HepG2 (cell line): Measurements from ENCODE around the gene MIER2. TPM values are rescaled to one million over a fixed set of nuclear protein-coding genes. Genes with fewer than 3 reads are reported as not detected.
A peak's percentile ranks its signal among the peaks of the same experiment; 100 is the strongest.

ENCODE experiments used
- ATAC-seq: fragments of 200-7000 bp; cut with Tn5 transposase; 3 replicates; pipeline ENCODE4 v1.9.1; 2020; ENCODE audit warnings: mild to moderate bottlenecking, moderate library complexity
- Bru-seq: library from RNA; stranded (reverse); fragments of 400-500 nt; gene quantifications from one replicate; lab custom pipeline; 2021; lab: Mats Ljungman, UMichigan
- BruChase-seq, 2 experiments: library from RNA; stranded (reverse); fragments of 400-500 nt; gene quantifications; one replicate each; lab custom pipeline; 2021; lab: Mats Ljungman, UMichigan
- BruUV-seq: library from RNA; stranded (reverse); fragments of 400-500 nt; replicated peaks from 2 replicates; lab custom pipeline; 2021; lab: Mats Ljungman, UMichigan
- CTCF ChIA-PET: fragments of 300-600 bp; formaldehyde crosslinking; extraction: SDS; loops from one replicate; lab custom pipeline; 2021; ENCODE audit warnings: low total read pairs, inconsistent platforms, low intra/inter-chr PET ratio; lab: Yijun Ruan, JAX
- POLR2A ChIA-PET: fragments of 350-600 bp; sonication (Branson Sonifier 250); formaldehyde crosslinking; loops from one replicate; lab custom pipeline; 2020; ENCODE audit warnings: antibody characterized with exemption, inconsistent platforms; lab: Yijun Ruan, JAX
- DNase-seq: peaks from one replicate; pipeline ENCODE4 v3.0.0-alpha.2; 2015; ENCODE audit warnings: low spot score
- FAIRE-seq: peaks from 3 replicates; lab custom pipeline; 2011; peaks lifted over from hg19 to GRCh38; lab: Jason Lieb, UNC
- H2AFZ ChIP-seq: one replicate; pipeline ENCODE4 v1.6.1; 2011; ENCODE audit warnings: low read length, inconsistent platforms
- H3K27ac ChIP-seq: fragments of 300-600 bp; 3 replicates; pipeline ENCODE4 v1.8.0; 2011; ENCODE audit warnings: mixed run types, mild to moderate bottlenecking, mixed read lengths, low read length, inconsistent platforms; ENCODE audit not compliant: insufficient read depth; ENCODE audit errors: extremely low read length
- H3K27me3 ChIP-seq, 2 experiments: fragments of 200-600 bp in 1 of 2; 2 replicates in 1 of 2; 3 replicates in 1 of 2; pipeline versions ENCODE4 v1.6.0 to v1.8.0; 2011; ENCODE audit warnings: low read length in 2 of 2, mild to moderate bottlenecking in 2 of 2, moderate library complexity in 2 of 2, inconsistent platforms in 1 of 2; ENCODE audit not compliant: insufficient read depth in 2 of 2, control insufficient read depth in 1 of 2
- H3K36me3 ChIP-seq, 2 experiments: fragments of 200-600 bp in 1 of 2; replicated peaks in 1 of 2; 2 replicates in 1 of 2; 3 replicates in 1 of 2; pipeline versions ENCODE4 v1.5.1 to v1.8.0; 2011; ENCODE audit warnings: low read length in 2 of 2, inconsistent platforms in 1 of 2; ENCODE audit not compliant: insufficient read depth in 2 of 2, control insufficient read depth in 1 of 2
- H3K4me1 ChIP-seq: 2 replicates; pipeline ENCODE4 v1.5.1; 2012; ENCODE audit warnings: low read length, inconsistent platforms; ENCODE audit not compliant: insufficient read depth
- H3K4me2 ChIP-seq: 2 replicates; pipeline ENCODE4 v1.6.0; 2011; ENCODE audit warnings: low read depth, low read length, inconsistent platforms
- H3K4me3 ChIP-seq, 3 experiments: fragments of 200-600 bp in 1 of 3; sonication (generic), shearing (Covaris generic) in 1 of 3; replicated peaks in 1 of 3; 2 replicates each; pipeline ENCODE4 v1.5.1; 2011 to 2016; ENCODE audit warnings: low read length in 3 of 3, inconsistent platforms in 2 of 3, low read depth in 2 of 3, mild to moderate bottlenecking in 2 of 3, control low read depth in 1 of 3, mixed read lengths in 1 of 3; ENCODE audit not compliant: insufficient read depth in 1 of 3
- H3K79me2 ChIP-seq: one replicate; pipeline ENCODE4 v1.6.1; 2011; ENCODE audit warnings: low read length, inconsistent platforms; ENCODE audit not compliant: insufficient read depth
- H3K9ac ChIP-seq: 2 replicates; pipeline ENCODE4 v1.6.0; 2011; ENCODE audit warnings: mild to moderate bottlenecking, low read depth, low read length, inconsistent platforms; ENCODE audit not compliant: insufficient read depth
- H3K9me3 ChIP-seq: 2 replicates; pipeline ENCODE4 v1.5.1; 2012; ENCODE audit warnings: mild to moderate bottlenecking, low read length
- H4K20me1 ChIP-seq: 2 replicates; pipeline ENCODE4 v1.6.0; 2011; ENCODE audit warnings: inconsistent platforms, mild to moderate bottlenecking, low read length, moderate library complexity; ENCODE audit not compliant: insufficient read depth
- BCL6 ChIP-seq: IDR thresholded peaks from 2 replicates; pipeline ENCODE4 v1.6.1; 2016; ENCODE audit warnings: missing genetic modification reagents, missing compliant biosample characterization
- CENPX ChIP-seq: sonication (generic); formaldehyde crosslinking; IDR thresholded peaks from 2 replicates; pipeline ENCODE4 v1.9.0; 2021; ENCODE audit warnings: mild to moderate bottlenecking, missing genetic modification reagents, moderate library complexity
- DMAP1 ChIP-seq: IDR thresholded peaks from 2 replicates; pipeline ENCODE4 v1.6.1; 2016
- MAFF ChIP-seq: IDR thresholded peaks from 2 replicates; pipeline ENCODE4 v1.6.1; 2011; ENCODE audit warnings: low read depth, low read length, improper control_type of control experiment
- RBM39 ChIP-seq: fragments of 200-400 bp; formaldehyde crosslinking; IDR thresholded peaks from one replicate; pipeline ENCODE4 v1.6.1; 2018; ENCODE audit warnings: antibody characterized with exemption, mild to moderate bottlenecking, low read depth, low read length; ENCODE audit not compliant: poor library complexity, severe bottlenecking
- SALL1 ChIP-seq: sonication (generic); formaldehyde crosslinking; IDR thresholded peaks from 2 replicates; pipeline ENCODE4 v1.8.0; 2022; ENCODE audit warnings: mild to moderate bottlenecking, missing genetic modification reagents
- ZBTB7A ChIP-seq: sonication (generic); formaldehyde crosslinking; IDR thresholded peaks from 2 replicates; pipeline ENCODE4 v1.8.0; 2022; ENCODE audit warnings: mild to moderate bottlenecking, missing genetic modification reagents
- ZNF580 ChIP-seq: IDR thresholded peaks from 2 replicates; pipeline ENCODE4 v1.6.1; 2016; ENCODE audit warnings: low read depth, borderline replicate concordance
- ZNF704 ChIP-seq: sonication (generic); formaldehyde crosslinking; IDR thresholded peaks from 2 replicates; pipeline ENCODE4 v1.8.1; 2023; ENCODE audit warnings: mild to moderate bottlenecking, inconsistent platforms, moderate library complexity, missing genetic modification reagents, borderline replicate concordance
- WGBS: methylation state at CpG from one replicate; pipeline ENCODE4 v1.1.6; 2017; ENCODE audit warnings: low lambda C conversion rate; 5-methylcytosine and 5-hydroxymethylcytosine counted together
- in situ Hi-C: cut with HindIII; loops from 2 replicates; pipeline ENCODE4 v1.10.0; 2017; ENCODE audit warnings: low pct_unique_long_range_greater_than_20kb; ENCODE audit not compliant: extremely low pct_ligation_motif_present
- intact Hi-C: fragments of 100-400 bp; cut with micrococcal nuclease; formaldehyde crosslinking; loops from one replicate; pipeline ENCODE4 v1.10.0; 2022; ENCODE audit not compliant: unreplicated experiment
- long read RNA-seq, 2 experiments: library from RNA in 1 of 2; library from polyadenylated mRNA in 1 of 2; stranded (forward) in 1 of 2; unstranded in 1 of 2; transcript quantifications; one replicate each; pipeline ENCODE4 v2.0.0, GENCODE V29; 2019 to 2022
- polyA minus RNA-seq, 3 experiments: library from RNA; depleted of rRNA, polyadenylated mRNA; stranded (reverse); fragments of >200 nt; gene quantifications; 2 replicates each; pipeline ENCODE4 v1.2.3, GENCODE V29; 2011; ENCODE audit warnings: low replicate concordance in 1 of 3
- polyA plus RNA-seq, 8 experiments: library from polyadenylated mRNA; depleted of rRNA in 3 of 8; stranded (reverse) in 7 of 8; unstranded in 1 of 8; fragments of >200 nt; fragmentation: Illumina TruSeq in 4 of 8; extraction: Trizol in 4 of 8; gene quantifications; 2 replicates each; pipeline versions ENCODE4 v1.2.1 to v1.2.3, GENCODE V29; 2011 to 2016; ENCODE audit warnings: low read depth in 4 of 8, missing spikeins in 1 of 8, mixed read lengths in 1 of 8; ENCODE audit not compliant: insufficient read depth in 1 of 8
- total RNA-seq, 5 experiments: library from RNA; depleted of rRNA; stranded (reverse); fragments of >200 nt; fragmentation: Illumina TruSeq; extraction: Trizol; gene quantifications; 2 replicates each; pipeline ENCODE4 v1.2.3, GENCODE V29; 2016; ENCODE audit warnings: low read depth in 1 of 5
- TF ChIP-seq, protein P1 (sequence below): sonication (generic); formaldehyde crosslinking; IDR thresholded peaks from 2 replicates; pipeline ENCODE4 v1.4.0; 2020; ENCODE audit warnings: missing genetic modification reagents
- TF ChIP-seq, protein P2 (sequence below): IDR thresholded peaks from 2 replicates; pipeline ENCODE4 v1.6.1; 2016; ENCODE audit warnings: missing compliant biosample characterization, missing genetic modification reagents, borderline replicate concordance

The MIER2 gene, protein sequence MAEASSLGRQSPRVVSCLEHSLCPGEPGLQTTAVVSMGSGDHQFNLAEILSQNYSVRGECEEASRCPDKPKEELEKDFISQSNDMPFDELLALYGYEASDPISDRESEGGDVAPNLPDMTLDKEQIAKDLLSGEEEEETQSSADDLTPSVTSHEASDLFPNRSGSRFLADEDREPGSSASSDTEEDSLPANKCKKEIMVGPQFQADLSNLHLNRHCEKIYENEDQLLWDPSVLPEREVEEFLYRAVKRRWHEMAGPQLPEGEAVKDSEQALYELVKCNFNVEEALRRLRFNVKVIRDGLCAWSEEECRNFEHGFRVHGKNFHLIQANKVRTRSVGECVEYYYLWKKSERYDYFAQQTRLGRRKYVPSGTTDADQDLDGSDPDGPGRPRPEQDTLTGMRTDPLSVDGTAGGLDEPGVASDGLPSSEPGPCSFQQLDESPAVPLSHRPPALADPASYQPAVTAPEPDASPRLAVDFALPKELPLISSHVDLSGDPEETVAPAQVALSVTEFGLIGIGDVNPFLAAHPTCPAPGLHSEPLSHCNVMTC
- total RNA-seq (2016; rRNA removed; fragmentation: Illumina TruSeq; extraction: Trizol) (7.9 and 9.6 TPM in 2 replicates), polyA plus RNA-seq (2011; rRNA removed) (22.9 and 25.7 TPM in 2 replicates), polyA minus RNA-seq (2011; rRNA and poly(A)+ RNA removed; ENCODE audit: low replicate concordance) (39.4 and 61.2 TPM in 2 replicates), Bru-seq, nascent RNA (percentile 65 among the genes with signal in this experiment), BruChase-seq, experiment 1, labeled RNA remaining after a 6-hour chase (percentile 68 among the genes with signal in this experiment), BruChase-seq, experiment 2, labeled RNA remaining after a 2-hour chase (percentile 69 among the genes with signal in this experiment)
- total RNA-seq (2016; cell fraction: cytosol; rRNA removed; fragmentation: Illumina TruSeq; extraction: Trizol; ENCODE audit: low read depth) = 11.9 and 12.6 TPM in 2 replicates
- 10.4 and 13.2 TPM in 2 replicates for total RNA-seq (2016; cell fraction: insoluble cytoplasmic fraction; rRNA removed; fragmentation: Illumina TruSeq; extraction: Trizol)
- total RNA-seq (2016; cell fraction: membrane; rRNA removed; fragmentation: Illumina TruSeq; extraction: Trizol) = 8.0 and 11.3 TPM in 2 replicates
- total RNA-seq (2016; cell fraction: nucleus; rRNA removed; fragmentation: Illumina TruSeq; extraction: Trizol) = 8.0 and 17.5 TPM in 2 replicates
- 8.3 and 13.6 TPM in 2 replicates for polyA plus RNA-seq (2011; cell fraction: cytosol; rRNA removed)
- 54.0 and 67.5 TPM in 2 replicates for polyA plus RNA-seq (2011; cell fraction: nucleus; rRNA removed)
- 21.3 and 21.5 TPM in 2 replicates for polyA plus RNA-seq (2012)
- 1.2 and 1.7 TPM in 2 replicates for polyA plus RNA-seq (2016; cell fraction: cytosol; fragmentation: Illumina TruSeq; extraction: Trizol; ENCODE audit: low read depth)
- 9.7 and 15.4 TPM in 2 replicates for polyA plus RNA-seq (2016; cell fraction: insoluble cytoplasmic fraction; fragmentation: Illumina TruSeq; extraction: Trizol; ENCODE audit: low read depth)
- polyA plus RNA-seq (2016; cell fraction: membrane; fragmentation: Illumina TruSeq; extraction: Trizol; ENCODE audit: low read depth) = 4.1 and 4.8 TPM in 2 replicates
- 29.5 and 34.6 TPM in 2 replicates for polyA plus RNA-seq (2016; cell fraction: nucleus; fragmentation: Illumina TruSeq; extraction: Trizol; ENCODE audit: insufficient read depth, low read depth)
- 16.5 and 19.2 TPM in 2 replicates for polyA minus RNA-seq (2011; cell fraction: cytosol; rRNA and poly(A)+ RNA removed)
- polyA minus RNA-seq (2011; cell fraction: nucleus; rRNA and poly(A)+ RNA removed) = 37.2 and 38.9 TPM in 2 replicates
- long read RNA-seq, experiment 1, full-length matches to known transcripts = 4 of 7 reads
- long read RNA-seq, experiment 1, partial matches to known transcripts = 0 of 7 reads
- long read RNA-seq, experiment 1, other reads (novel, unspliced or antisense) = 3 of 7 reads
- long read RNA-seq, experiment 2, partial matches to known transcripts = 40 of 55 reads
- long read RNA-seq, experiment 2, other reads (novel, unspliced or antisense) = 15 of 55 reads

DNA sequence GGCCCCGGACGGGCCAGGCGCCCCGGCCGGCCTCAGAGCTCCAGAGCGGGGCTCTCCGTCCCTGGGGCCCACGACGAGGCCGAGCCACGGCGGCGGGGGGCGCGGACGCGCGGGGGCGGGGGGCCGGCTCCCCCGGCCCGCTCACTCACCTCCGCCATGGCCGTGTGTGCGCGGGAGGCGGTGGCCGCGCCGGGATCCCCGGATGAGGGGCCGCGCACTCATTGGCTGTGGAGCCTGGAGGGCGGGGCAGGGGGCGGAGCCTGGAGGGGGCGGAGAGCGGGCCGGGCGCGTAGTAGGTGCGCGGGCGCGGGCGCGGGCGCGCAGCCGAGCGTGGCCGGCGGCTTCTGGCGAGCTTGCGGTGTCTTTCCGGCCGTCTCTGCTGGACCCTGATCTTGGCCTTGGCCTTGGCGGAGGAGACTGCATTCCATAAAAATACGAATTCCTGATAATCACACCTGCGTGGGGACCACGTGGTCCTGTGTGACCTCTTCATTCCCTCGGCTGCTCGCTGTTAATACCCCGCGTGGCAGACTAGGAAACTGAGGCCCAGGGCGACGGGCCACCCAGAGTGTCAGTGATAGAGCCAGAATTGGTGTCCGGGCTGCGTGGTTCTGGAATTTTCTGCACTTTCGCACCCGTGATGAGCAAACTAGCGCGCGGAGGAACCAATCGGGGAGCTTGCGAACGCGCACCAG, at the start of gene MIER2:
Gene MIER2 (minus strand): TSS at position 172 of the 695 bp plus-strand sequence. CDS start 14 bp downstream, at position 158.
- FAIRE-seq (no peak), DNase-seq (peak; percentile 50), ATAC-seq (peak; percentile 73)
- intact Hi-C loops = no loop called here
- Histone ChIP-seq H3K9me3 (no peaks in the 10 kb centered on the region), H4K20me1 (peaks cover 28% of the 10 kb centered on the region), H2AFZ (no peak within 1 kb of the TSS), H3K4me1 (peaks cover 63% of the 10 kb centered on the region), H3K79me2 (peaks cover 43% of the 10 kb centered on the region), H3K4me2 (peak within 1 kb of the TSS; percentile 92), H3K27ac (peak within 1 kb of the TSS; percentile 47), H3K9ac (peak within 1 kb of the TSS; percentile 80), H3K27me3 (no peaks in the 10 kb centered on the region; a peak in 1 of 5 replicates), H3K36me3 (peaks cover 1 to 4% of the 10 kb centered on the region in 2 experiments; a peak in 1 of 5 replicates), H3K4me3 (peak within 1 kb of the TSS; percentile 72 to 93 (median 78))
- ChIA-PET POLR2A (interaction anchor here (0.6 kb wide), 1 partner anchor 179 kb away, joined by 4 read pairs; no protein-coding TSS in a partner anchor), CTCF (no interaction called here)
- in situ Hi-C loops = no loop called here
- no TSS peak for BruUV-seq
- 72% methylated on average over 17 of the region's 77 CpGs for WGBS
- TF ChIP-seq SALL1 (CRISPR knock-in tag) = peak; percentile 75
- TF ChIP-seq, protein P1, sequence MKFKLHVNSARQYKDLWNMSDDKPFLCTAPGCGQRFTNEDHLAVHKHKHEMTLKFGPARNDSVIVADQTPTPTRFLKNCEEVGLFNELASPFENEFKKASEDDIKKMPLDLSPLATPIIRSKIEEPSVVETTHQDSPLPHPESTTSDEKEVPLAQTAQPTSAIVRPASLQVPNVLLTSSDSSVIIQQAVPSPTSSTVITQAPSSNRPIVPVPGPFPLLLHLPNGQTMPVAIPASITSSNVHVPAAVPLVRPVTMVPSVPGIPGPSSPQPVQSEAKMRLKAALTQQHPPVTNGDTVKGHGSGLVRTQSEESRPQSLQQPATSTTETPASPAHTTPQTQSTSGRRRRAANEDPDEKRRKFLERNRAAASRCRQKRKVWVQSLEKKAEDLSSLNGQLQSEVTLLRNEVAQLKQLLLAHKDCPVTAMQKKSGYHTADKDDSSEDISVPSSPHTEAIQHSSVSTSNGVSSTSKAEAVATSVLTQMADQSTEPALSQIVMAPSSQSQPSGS (CRISPR knock-in tag) = no peak
- TF ChIP-seq MAFF = no peak
- 0 out of 2 replicates have a peak, but pooled peaks have one; percentile 44 for TF ChIP-seq ZNF704 (CRISPR knock-in tag)
- TF ChIP-seq, protein P2, sequence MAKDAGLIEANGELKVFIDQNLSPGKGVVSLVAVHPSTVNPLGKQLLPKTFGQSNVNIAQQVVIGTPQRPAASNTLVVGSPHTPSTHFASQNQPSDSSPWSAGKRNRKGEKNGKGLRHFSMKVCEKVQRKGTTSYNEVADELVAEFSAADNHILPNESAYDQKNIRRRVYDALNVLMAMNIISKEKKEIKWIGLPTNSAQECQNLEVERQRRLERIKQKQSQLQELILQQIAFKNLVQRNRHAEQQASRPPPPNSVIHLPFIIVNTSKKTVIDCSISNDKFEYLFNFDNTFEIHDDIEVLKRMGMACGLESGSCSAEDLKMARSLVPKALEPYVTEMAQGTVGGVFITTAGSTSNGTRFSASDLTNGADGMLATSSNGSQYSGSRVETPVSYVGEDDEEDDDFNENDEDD (CRISPR knock-in tag) = peak; percentile 52; the same call in 1 of the 2 replicates
- no peak for TF ChIP-seq RBM39
- peak; percentile 31; the same call in 1 of the 2 replicates for TF ChIP-seq ZNF580 (CRISPR knock-in tag)
- 0 out of 2 replicates have a peak, but pooled peaks have one; percentile 30 for TF ChIP-seq BCL6
- TF ChIP-seq CENPX = no peak
- TF ChIP-seq ZBTB7A (CRISPR knock-in tag) = no peak
- no peak for TF ChIP-seq DMAP1 (CRISPR knock-in tag)
